GM13976 (cell line): ENCODE measurements around the gene BTBD9.

Source experiments
- DNase-seq: peaks from one replicate; pipeline ENCODE4 v3.0.0; 2012; ENCODE audit warnings: low spot score
- CTCF ChIP-seq: IDR thresholded peaks from 2 replicates; pipeline ENCODE4 v1.5.1; 2012; ENCODE audit warnings: borderline replicate concordance, mild to moderate bottlenecking; ENCODE audit not compliant: insufficient read depth; ENCODE audit errors: extremely low read depth, missing control alignments, control extremely low read depth
- in situ Hi-C: fragments of 300-500 bp; cut with MboI; formaldehyde crosslinking; loops from one replicate; pipeline ENCODE4 v1.12.0; 2022; ENCODE audit warnings: low sequenced_read_pairs, mixed read lengths, inconsistent platforms; ENCODE audit not compliant: unreplicated experiment

BTBD9 gene

GRCh38 chr6:38528196-38528965 is 111.3 kb downstream of the BTBD9 start:
- no peak for TF ChIP-seq CTCF
- no peak for DNase-seq
- in situ Hi-C loops: no loop called here

- no peak for TF ChIP-seq CTCF
- in situ Hi-C loops: no loop called here
- DNase-seq: no peak
Observed at GRCh38 chr6:38527371-38527770, 112.4 kb downstream of the BTBD9 start.

GRCh38 chr6:38525888-38526287 is 113.8 kb downstream of the BTBD9 start:
- DNase-seq: no peak
- in situ Hi-C loops: no loop called here
- TF ChIP-seq CTCF: no peak

GRCh38 chr6:38524436-38525145 is 115.1 kb downstream of the BTBD9 start:
- no peak for DNase-seq
- TF ChIP-seq CTCF: no peak
- in situ Hi-C loops: no loop called here

GRCh38 chr6:38522322-38522721 is 117.4 kb downstream of the BTBD9 start:
- no peak for DNase-seq
- in situ Hi-C loops: no loop called here

More at GRCh38 chr6:38522322-38522721, 117.4 kb downstream of the BTBD9 start:
- no peak for TF ChIP-seq CTCF
